ENCODE data around the gene BIRC2.
A peak's percentile ranks its signal among the peaks of the same experiment; 100 is the strongest.

BIRC2 gene

GRCh38 chr11:102317099-102317767 is 29.8 kb upstream of the BIRC2 start, which contains the start of gene BIRC3:
TSS of gene BIRC3 (plus strand) at chr11:102317484. CDS start at chr11:102324510, 7,026 bp downstream.
- peak within 1 kb of the TSS; percentile 73 for H3K4me3 ChIP-seq (ENCODE audit: low read depth, low read length)
- DNase-seq (ENCODE audit: low read depth): peak; percentile 96
- TF ChIP-seq CTCF (conservative IDR thresholded peaks at IDR 0.05; ENCODE audit: low read depth, low read length): peak; percentile 37

- peak overlapping the region; percentile 73 for H3K4me3 ChIP-seq (ENCODE audit: low read depth, low read length)
- DNase-seq (ENCODE audit: low read depth): no peak
- no peak for TF ChIP-seq CTCF (conservative IDR thresholded peaks at IDR 0.05; ENCODE audit: low read depth, low read length)
Observed at GRCh38 chr11:102317768-102318103, 29.3 kb upstream of the BIRC2 start.

- TF ChIP-seq CTCF (conservative IDR thresholded peaks at IDR 0.05; ENCODE audit: low read depth, low read length): no peak
- no peak for DNase-seq (ENCODE audit: low read depth)
- H3K4me3 ChIP-seq (ENCODE audit: low read depth, low read length): peak overlapping the region; percentile 4
Observed at GRCh38 chr11:102318469-102318868, 28.5 kb upstream of the BIRC2 start.

- TF ChIP-seq CTCF (conservative IDR thresholded peaks at IDR 0.05; ENCODE audit: low read depth, low read length): no peak
- no peak for DNase-seq (ENCODE audit: low read depth)
- H3K4me3 ChIP-seq (ENCODE audit: low read depth, low read length): no peak overlapping the region
Observed at GRCh38 chr11:102319544-102319943, 27.5 kb upstream of the BIRC2 start.

- TF ChIP-seq CTCF (conservative IDR thresholded peaks at IDR 0.05; ENCODE audit: low read depth, low read length): no peak
- DNase-seq (ENCODE audit: low read depth): no peak
- H3K4me3 ChIP-seq (ENCODE audit: low read depth, low read length): no peak overlapping the region
Observed at GRCh38 chr11:102320188-102320587, 26.8 kb upstream of the BIRC2 start.

GRCh38 chr11:102320679-102321078 is 26.3 kb upstream of the BIRC2 start:
- DNase-seq (ENCODE audit: low read depth): peak; percentile 38
- no peak overlapping the region for H3K4me3 ChIP-seq (ENCODE audit: low read depth, low read length)
- TF ChIP-seq CTCF (conservative IDR thresholded peaks at IDR 0.05; ENCODE audit: low read depth, low read length): no peak

- no peak for DNase-seq (ENCODE audit: low read depth)
- TF ChIP-seq CTCF (conservative IDR thresholded peaks at IDR 0.05; ENCODE audit: low read depth, low read length): no peak
- H3K4me3 ChIP-seq (ENCODE audit: low read depth, low read length): no peak overlapping the region
Observed at GRCh38 chr11:102322560-102322959, 24.5 kb upstream of the BIRC2 start.
